Breast epithelium (tissue), 3 donors: ENCODE measurements around the gene FMNL3.

Experiments
- CTCF ChIP-seq, 3 donors: fragments of 450-650 bp; IDR thresholded peaks; one replicate each; pipeline ENCODE4 v1.5.1; 2016 to 2017; ENCODE audit warnings: antibody characterized with exemption in 3 of 3, mild to moderate bottlenecking in 3 of 3, moderate library complexity in 3 of 3
- POLR2A ChIP-seq: fragments of 450-650 bp; IDR thresholded peaks from one replicate; pipeline ENCODE4 v1.6.1; 2016; ENCODE audit warnings: antibody characterized with exemption, mild to moderate bottlenecking, moderate library complexity
- POLR2AphosphoS5 ChIP-seq, 3 donors: sonication (generic); formaldehyde crosslinking; IDR thresholded peaks; one replicate each; pipeline ENCODE4 v1.6.1; 2017; ENCODE audit warnings: antibody characterized with exemption in 3 of 3

- no peak for TF ChIP-seq CTCF (IDR thresholded peaks at IDR 0.05)
- no peak for TF ChIP-seq POLR2A
- no peak for TF ChIP-seq POLR2AphosphoS5 (IDR thresholded peaks at IDR 0.05)
Measured at GRCh38 chr12:49652921-49653520, 54.2 kb downstream of the FMNL3 start.
